Neural progenitor cell (in vitro differentiated cells): ENCODE data around the gene FRMD5. TPM values are rescaled to one million over a fixed set of nuclear protein-coding genes. Genes with fewer than 3 reads are reported as not detected.

Experiments
- DNase-seq: peaks from one replicate; pipeline ENCODE4 v3.0.0-alpha.2; 2016; ENCODE audit warnings: low spot score
- H2AFZ ChIP-seq: fragments of 200-600 bp; sonication (generic); replicated peaks from 2 replicates; pipeline ENCODE4 v1.6.1; 2016; ENCODE audit warnings: antibody characterized with exemption
- H3F3A ChIP-seq: fragments of 200-600 bp; sonication (generic); 2 replicates; pipeline ENCODE4 v1.6.1; 2016; ENCODE audit warnings: antibody characterized with exemption, low read depth
- H3K27ac ChIP-seq: fragments of 200-600 bp; sonication (generic); 2 replicates; pipeline ENCODE4 v1.5.1; 2016; ENCODE audit warnings: mild to moderate bottlenecking
- H3K27me3 ChIP-seq: fragments of 200-600 bp; sonication (generic); 2 replicates; pipeline ENCODE4 v1.6.1; 2016; ENCODE audit warnings: mild to moderate bottlenecking, moderate library complexity
- H3K36me3 ChIP-seq: fragments of 200-600 bp; sonication (generic); 2 replicates; pipeline ENCODE4 v1.5.1; 2016
- H3K4me1 ChIP-seq: fragments of 200-600 bp; sonication (generic); 2 replicates; pipeline ENCODE4 v1.6.1; 2016; ENCODE audit warnings: mixed run types
- H3K4me2 ChIP-seq: fragments of 200-600 bp; sonication (generic); 2 replicates; pipeline ENCODE4 v1.6.1; 2016
- H3K4me3 ChIP-seq: fragments of 200-600 bp; sonication (generic); 2 replicates; pipeline ENCODE4 v1.5.1; 2016
- H3K79me2 ChIP-seq: fragments of 200-600 bp; sonication (generic); 2 replicates; pipeline ENCODE4 v1.6.1; 2016; ENCODE audit warnings: low read depth
- H3K9ac ChIP-seq: fragments of 200-600 bp; sonication (generic); 2 replicates; pipeline ENCODE4 v1.6.1; 2016
- H3K9me3 ChIP-seq: fragments of 200-600 bp; sonication (generic); 2 replicates; pipeline ENCODE4 v1.5.1; 2016; ENCODE audit warnings: low read depth
- H4K20me1 ChIP-seq: fragments of 200-600 bp; sonication (generic); 2 replicates; pipeline ENCODE4 v1.6.1; 2016; ENCODE audit warnings: low read depth
- H3K27ac Mint-ChIP-seq: 3 replicates; pipeline ENCODE4 v1.8.0; 2021; ENCODE audit warnings: mixed read lengths
- H3K27me3 Mint-ChIP-seq: 2 replicates; pipeline ENCODE4 v1.8.0; 2022; ENCODE audit warnings: low read depth, mild to moderate bottlenecking, inconsistent platforms, moderate library complexity, mixed read lengths; ENCODE audit not compliant: insufficient read depth
- H3K36me3 Mint-ChIP-seq: 3 replicates; pipeline ENCODE4 v1.8.0; 2021; ENCODE audit warnings: mixed read lengths
- H3K4me1 Mint-ChIP-seq: 3 replicates; pipeline ENCODE4 v1.8.0; 2021; ENCODE audit warnings: mixed read lengths
- H3K4me3 Mint-ChIP-seq: 3 replicates; pipeline ENCODE4 v1.8.0; 2021; ENCODE audit warnings: mild to moderate bottlenecking, moderate library complexity, mixed read lengths
- H3K9me3 Mint-ChIP-seq: 3 replicates; pipeline ENCODE4 v1.8.0; 2020; ENCODE audit warnings: mixed read lengths
- CTCF ChIP-seq: fragments of 200-600 bp; sonication (generic); IDR thresholded peaks from 2 replicates; pipeline ENCODE4 v1.5.1; 2017; ENCODE audit warnings: antibody characterized with exemption, mild to moderate bottlenecking
- EZH2 ChIP-seq: fragments of 200-600 bp; sonication (generic); IDR thresholded peaks from 2 replicates; pipeline ENCODE4 v1.6.1; 2017; ENCODE audit warnings: antibody characterized with exemption, mild to moderate bottlenecking, moderate library complexity
- EZH2phosphoT487 ChIP-seq: fragments of 200-600 bp; sonication (generic); IDR thresholded peaks from 2 replicates; pipeline ENCODE4 v1.6.1; 2017; ENCODE audit warnings: antibody characterized with exemption
- total RNA-seq: library from RNA; depleted of rRNA; stranded (reverse); fragments of >200 nt; gene quantifications from 2 replicates; pipeline ENCODE4 v1.2.3, GENCODE V29; 2015; ENCODE audit warnings: low replicate concordance

FRMD5 gene
- total RNA-seq, 1 donor from 2014 or later: 10.1 TPM

- Mint-ChIP-seq H3K27me3 (peaks cover 5% of the 10 kb centered on the region), H3K36me3 (peaks cover 2% of the 10 kb centered on the region), H3K4me3 (peak overlapping the region; percentile 10), H3K4me1 (peaks cover 21% of the 10 kb centered on the region), H3K9me3 (peaks cover 5% of the 10 kb centered on the region), H3K27ac (no peak overlapping the region)
- peak; percentile 85 for DNase-seq
- TF ChIP-seq EZH2phosphoT487 (no peak), CTCF (no peak), EZH2 (no peak)
- H3K4me1 ChIP-seq: peaks cover 24% of the 10 kb centered on the region
- peaks cover 12% of the 10 kb centered on the region for H4K20me1 ChIP-seq
- no peaks in the 10 kb centered on the region for H3K79me2 ChIP-seq
- no peaks in the 10 kb centered on the region for H3K27me3 ChIP-seq
- H3K9ac ChIP-seq: no peak overlapping the region
- H3K36me3 ChIP-seq: no peaks in the 10 kb centered on the region
- H3K27ac ChIP-seq: no peak overlapping the region
- H3K4me3 ChIP-seq: peak overlapping the region; percentile 1
- H3K4me2 ChIP-seq: peak overlapping the region; percentile 57
- H3K9me3 ChIP-seq: no peaks in the 10 kb centered on the region
- no peak overlapping the region for H2AFZ ChIP-seq
- H3F3A ChIP-seq: peaks cover 12% of the 10 kb centered on the region
Observed at GRCh38 chr15:43974852-43975251, 220.2 kb downstream of the FRMD5 start.

GRCh38 chr15:43969802-43970375, 225.2 kb downstream of the FRMD5 start:
- H3K36me3 Mint-ChIP-seq: no peaks in the 10 kb centered on the region
- no peak overlapping the region for H3K4me2 ChIP-seq
- H3K36me3 ChIP-seq: no peaks in the 10 kb centered on the region
- no peaks in the 10 kb centered on the region for H3K79me2 ChIP-seq
- no peak overlapping the region for H3K9ac ChIP-seq
- peaks cover 7% of the 10 kb centered on the region for H4K20me1 ChIP-seq
- H2AFZ ChIP-seq: no peak overlapping the region
- H3K4me3 Mint-ChIP-seq: no peak overlapping the region
- H3K27ac ChIP-seq: no peak overlapping the region
- no peaks in the 10 kb centered on the region for H3K27me3 ChIP-seq
- peaks cover 5% of the 10 kb centered on the region for H3K27me3 Mint-ChIP-seq
- H3K9me3 ChIP-seq: no peaks in the 10 kb centered on the region
- TF ChIP-seq EZH2 (no peak), CTCF (no peak), EZH2phosphoT487 (no peak)
- no peak for DNase-seq
- H3K27ac Mint-ChIP-seq: no peak overlapping the region
- H3K4me1 ChIP-seq: peaks cover 10% of the 10 kb centered on the region
- H3K9me3 Mint-ChIP-seq: no peaks in the 10 kb centered on the region
- H3K4me3 ChIP-seq: no peak overlapping the region
- peaks cover 12% of the 10 kb centered on the region for H3K4me1 Mint-ChIP-seq
- peaks cover 6% of the 10 kb centered on the region for H3F3A ChIP-seq

GRCh38 chr15:43968551-43968950, 226.5 kb downstream of the FRMD5 start:
- H3K4me2 ChIP-seq: no peak overlapping the region
- H3K4me3 ChIP-seq: no peak overlapping the region
- TF ChIP-seq EZH2: no peak
- TF ChIP-seq CTCF: no peak
- TF ChIP-seq EZH2phosphoT487: no peak
- no peaks in the 10 kb centered on the region for H3K4me1 ChIP-seq
- H3K79me2 ChIP-seq: no peaks in the 10 kb centered on the region
- no peak for DNase-seq
- no peak overlapping the region for H3K27ac Mint-ChIP-seq
- no peaks in the 10 kb centered on the region for H3K9me3 ChIP-seq
- no peak overlapping the region for H3K4me3 Mint-ChIP-seq
- H3K27ac ChIP-seq: no peak overlapping the region
- H3K27me3 Mint-ChIP-seq: peaks cover 2% of the 10 kb centered on the region
- no peaks in the 10 kb centered on the region for H3K9me3 Mint-ChIP-seq
- no peaks in the 10 kb centered on the region for H3F3A ChIP-seq
- no peaks in the 10 kb centered on the region for H4K20me1 ChIP-seq
- H3K36me3 Mint-ChIP-seq: no peaks in the 10 kb centered on the region
- H3K36me3 ChIP-seq: no peaks in the 10 kb centered on the region
- H3K27me3 ChIP-seq: no peaks in the 10 kb centered on the region
- H3K4me1 Mint-ChIP-seq: no peaks in the 10 kb centered on the region
- no peak overlapping the region for H2AFZ ChIP-seq
- H3K9ac ChIP-seq: no peak overlapping the region
